B cell (primary cell): ENCODE results near the gene BRD3. TPM values are rescaled to one million over a fixed set of nuclear protein-coding genes. Genes with fewer than 3 reads are reported as not detected.

Source experiments
- ATAC-seq: fragments of 200-7000 bp; cut with Tn5 transposase; one replicate; pipeline ENCODE4 v1.10.0; 2021; ENCODE audit warnings: low read depth, mild to moderate bottlenecking, moderate number of reproducible peaks, moderate library complexity
- CTCF ChIA-PET: fragments of 350-600 bp; sonication (Branson Sonifier 250); formaldehyde crosslinking; loops from one replicate; lab custom pipeline; 2021; ENCODE audit warnings: antibody characterized with exemption, inconsistent platforms; lab: Charles Lee
- POLR2A ChIA-PET: fragments of 350-600 bp; sonication (Branson Sonifier 250); formaldehyde crosslinking; loops from one replicate; lab custom pipeline; 2021; ENCODE audit warnings: antibody characterized with exemption; lab: Charles Lee
- DNase-seq: peaks from one replicate; pipeline ENCODE4 v3.0.0; 2013
- H2AFZ ChIP-seq: 2 replicates; pipeline ENCODE4 v1.6.1; 2012; ENCODE audit warnings: mild to moderate bottlenecking, low read depth, low read length; ENCODE audit not compliant: insufficient read depth, poor library complexity, severe bottlenecking
- H3K27ac ChIP-seq, 2 donors: 1 replicate in 1 of 2; 2 replicates in 1 of 2; pipeline ENCODE4 v1.5.1; 2012 to 2013; ENCODE audit warnings: low read length in 2 of 2, mild to moderate bottlenecking in 2 of 2, moderate library complexity in 1 of 2
- H3K27me3 ChIP-seq, 4 experiments: fragments of 200-600 bp in 1 of 4; sonication (generic) in 1 of 4; replicated peaks in 1 of 4; 1 replicate in 2 of 4; 2 replicates in 2 of 4; pipeline versions ENCODE4 v1.6.1 to v1.7.0; 2013 to 2016; ENCODE audit warnings: low read length in 3 of 4, mild to moderate bottlenecking in 2 of 4, mixed read lengths in 1 of 4, moderate library complexity in 1 of 4; ENCODE audit not compliant: insufficient read depth in 4 of 4, control insufficient read depth in 3 of 4; ENCODE audit errors: control extremely low read depth in 1 of 4
- H3K36me3 ChIP-seq, 2 experiments: replicated peaks in 1 of 2; 1 replicate in 1 of 2; 2 replicates in 1 of 2; pipeline versions ENCODE4 v1.6.1 to v1.7.1; 2013; ENCODE audit warnings: low read length in 1 of 2; ENCODE audit not compliant: insufficient read depth in 2 of 2, control insufficient read depth in 1 of 2; ENCODE audit errors: control extremely low read depth in 1 of 2, extremely low read depth in 1 of 2
- H3K4me1 ChIP-seq, 2 donors: fragments of 200-600 bp in 1 of 2; sonication (generic) in 1 of 2; 1 replicate in 1 of 2; 2 replicates in 1 of 2; pipeline versions ENCODE4 v1.5.1 to v1.6.1; 2013 to 2017; ENCODE audit warnings: low read length in 2 of 2; ENCODE audit not compliant: control insufficient read depth in 2 of 2, insufficient read depth in 2 of 2
- H3K4me2 ChIP-seq: replicated peaks from 2 replicates; pipeline ENCODE3; 2012; ENCODE audit warnings: mild to moderate bottlenecking, low read depth, low read length; ENCODE audit not compliant: poor library complexity, severe bottlenecking
- H3K4me3 ChIP-seq, 5 experiments: fragments of 200-600 bp in 1 of 5; sonication (generic) in 1 of 5; 1 replicate in 3 of 5; 2 replicates in 2 of 5; pipeline versions ENCODE4 v1.5.1 to v1.7.0; 2011 to 2016; ENCODE audit warnings: low read length in 4 of 5, mild to moderate bottlenecking in 4 of 5, low read depth in 2 of 5, control low read depth in 1 of 5, moderate library complexity in 1 of 5; ENCODE audit not compliant: insufficient read depth in 1 of 5; ENCODE audit errors: control extremely low read depth in 1 of 5, extremely low read depth in 1 of 5
- H3K79me2 ChIP-seq: fragments of 200-600 bp; sonication (generic); one replicate; pipeline ENCODE4 v1.6.0; 2016; ENCODE audit warnings: low read length; ENCODE audit not compliant: control insufficient read depth, insufficient read depth
- H3K9ac ChIP-seq: fragments of 200-600 bp; sonication (generic); 2 replicates; pipeline ENCODE4 v1.6.1; 2017; ENCODE audit warnings: mild to moderate bottlenecking, low read length, moderate library complexity
- H3K9me3 ChIP-seq, 3 donors: one replicate each; pipeline versions ENCODE4 v1.6.1 to v1.7.1; 2013; ENCODE audit warnings: low read length in 2 of 3; ENCODE audit not compliant: control insufficient read depth in 2 of 3, insufficient read depth in 1 of 3; ENCODE audit errors: control extremely low read depth in 1 of 3
- H4K20me1 ChIP-seq: 2 replicates; pipeline ENCODE4 v1.6.0; 2012; ENCODE audit warnings: mild to moderate bottlenecking, low read length; ENCODE audit not compliant: insufficient read depth, control insufficient read depth, poor library complexity, severe bottlenecking
- H3K27ac Mint-ChIP-seq: one replicate; pipeline ENCODE4 v1.8.0; 2021; ENCODE audit warnings: mixed read lengths
- H3K27me3 Mint-ChIP-seq: one replicate; pipeline ENCODE4 v1.8.0; 2021; ENCODE audit warnings: mixed read lengths
- H3K4me1 Mint-ChIP-seq: one replicate; pipeline ENCODE4 v1.8.0; 2021; ENCODE audit warnings: mixed read lengths
- H3K4me3 Mint-ChIP-seq: one replicate; pipeline ENCODE4 v1.8.0; 2021; ENCODE audit warnings: mixed read lengths
- H3K9me3 Mint-ChIP-seq: one replicate; pipeline ENCODE4 v1.8.0; 2022; ENCODE audit warnings: mixed read lengths; ENCODE audit not compliant: insufficient read depth
- EZH2 ChIP-seq: IDR thresholded peaks from 2 replicates; pipeline ENCODE4 v1.6.1; 2012; ENCODE audit warnings: borderline replicate concordance, low read depth, mild to moderate bottlenecking, moderate library complexity, low read length; ENCODE audit not compliant: insufficient read depth, poor library complexity, severe bottlenecking
- WGBS: methylation state at CpG from one replicate; pipeline ENCODE4 v1.1.5; 2013; ENCODE audit warnings: missing lambda C conversion rate; ENCODE audit not compliant: insufficient coverage; 5-methylcytosine and 5-hydroxymethylcytosine counted together
- intact Hi-C: fragments of 100-400 bp; cut with micrococcal nuclease; formaldehyde crosslinking; loops from one replicate; pipeline ENCODE4 v1.10.0; 2022
- polyA plus RNA-seq: library from polyadenylated mRNA; depleted of rRNA; stranded (reverse); fragments of >200 nt; gene quantifications from 2 replicates; pipeline ENCODE4 v1.2.3, GENCODE V29; 2012
- total RNA-seq, 2 donors: library from RNA; stranded (reverse); fragments of 120-200 nt in 1 of 2; gene quantifications; 1 replicate in 1 of 2; 2 replicates in 1 of 2; pipeline versions ENCODE4 v1.2.3 to v1.2.4, GENCODE V29; 2013 to 2022
- TF ChIP-seq, protein P1 (sequence below): fragments of 200-600 bp; IDR thresholded peaks from one replicate; pipeline ENCODE4 v1.8.0; 2022; ENCODE audit warnings: antibody characterized with exemption, mild to moderate bottlenecking

The BRD3 gene
- total and polyA plus RNA-seq, 2 donors (not counting 1 experiment from before 2014, with no cell fraction given) = 8.9 to 38.0 TPM

DNA sequence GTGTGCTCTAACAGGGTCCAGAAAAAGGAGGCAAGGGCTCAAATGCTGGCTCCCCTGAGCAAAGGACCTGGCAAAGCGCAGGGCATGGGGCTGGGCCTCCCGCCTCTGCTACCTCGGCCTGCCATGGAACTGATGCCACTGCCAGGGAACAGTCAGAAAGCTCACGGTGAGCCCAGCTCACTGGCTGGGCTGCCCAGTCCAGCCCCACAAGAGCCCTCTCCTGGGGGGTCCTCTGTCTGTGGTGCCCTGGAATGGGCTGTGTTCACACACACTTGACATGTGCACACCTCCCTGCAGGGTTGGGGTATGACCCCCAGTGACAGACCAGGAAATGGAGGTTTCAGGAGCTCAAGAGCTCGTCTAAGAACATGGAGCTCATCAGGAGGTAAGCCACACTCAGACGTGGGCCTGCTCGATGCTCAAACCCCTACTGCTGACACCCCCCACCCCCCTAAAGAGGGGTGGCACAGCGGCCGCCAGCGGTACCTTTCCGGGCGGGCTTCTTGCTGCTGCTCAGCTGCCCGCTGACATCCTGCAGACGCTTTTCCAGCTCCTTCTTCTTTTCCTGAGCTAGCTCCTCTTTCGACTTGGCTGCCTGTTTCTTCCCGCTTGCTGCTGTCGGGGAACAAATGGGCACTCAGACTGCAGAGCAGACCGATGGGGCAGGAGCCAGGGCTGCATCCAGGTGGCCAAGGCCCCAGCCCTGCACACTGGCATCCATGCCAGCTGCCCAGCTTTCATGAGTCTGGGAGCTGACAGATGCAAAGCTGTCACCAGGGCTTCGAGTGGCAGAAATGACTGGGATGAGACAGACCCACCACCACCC, 33.4 kb downstream of the BRD3 start:
- H3K27me3 Mint-ChIP-seq = no peaks in the 10 kb centered on the region
- Histone ChIP-seq H3K9ac (no peak overlapping the region), H3K9me3 (peaks cover 1 to 22% (median 10%) of the 10 kb centered on the region in 3 donors), H3K27ac (no peak overlapping the region), H3K4me3 (no peak overlapping the region), H2AFZ (no peak overlapping the region), H3K27me3 (no peaks in the 10 kb centered on the region), H4K20me1 (no peaks in the 10 kb centered on the region), H3K36me3 (peaks cover 0 to 69% of the 10 kb centered on the region in 2 experiments), H3K79me2 (no peaks in the 10 kb centered on the region), H3K4me2 (no peak overlapping the region), H3K4me1 (no peaks in the 10 kb centered on the region)
- POLR2A ChIA-PET = no interaction called here
- WGBS = 98% methylated on average over 19 of the region's 19 CpGs
- H3K4me1 Mint-ChIP-seq = no peaks in the 10 kb centered on the region
- H3K27ac Mint-ChIP-seq = no peak overlapping the region
- TF ChIP-seq, protein P1, sequence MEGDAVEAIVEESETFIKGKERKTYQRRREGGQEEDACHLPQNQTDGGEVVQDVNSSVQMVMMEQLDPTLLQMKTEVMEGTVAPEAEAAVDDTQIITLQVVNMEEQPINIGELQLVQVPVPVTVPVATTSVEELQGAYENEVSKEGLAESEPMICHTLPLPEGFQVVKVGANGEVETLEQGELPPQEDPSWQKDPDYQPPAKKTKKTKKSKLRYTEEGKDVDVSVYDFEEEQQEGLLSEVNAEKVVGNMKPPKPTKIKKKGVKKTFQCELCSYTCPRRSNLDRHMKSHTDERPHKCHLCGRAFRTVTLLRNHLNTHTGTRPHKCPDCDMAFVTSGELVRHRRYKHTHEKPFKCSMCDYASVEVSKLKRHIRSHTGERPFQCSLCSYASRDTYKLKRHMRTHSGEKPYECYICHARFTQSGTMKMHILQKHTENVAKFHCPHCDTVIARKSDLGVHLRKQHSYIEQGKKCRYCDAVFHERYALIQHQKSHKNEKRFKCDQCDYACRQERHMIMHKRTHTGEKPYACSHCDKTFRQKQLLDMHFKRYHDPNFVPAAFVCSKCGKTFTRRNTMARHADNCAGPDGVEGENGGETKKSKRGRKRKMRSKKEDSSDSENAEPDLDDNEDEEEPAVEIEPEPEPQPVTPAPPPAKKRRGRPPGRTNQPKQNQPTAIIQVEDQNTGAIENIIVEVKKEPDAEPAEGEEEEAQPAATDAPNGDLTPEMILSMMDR = no peak
- no peak for TF ChIP-seq EZH2
- intact Hi-C loops = no loop called here
- DNase-seq (no peak), ATAC-seq (no peak)
- CTCF ChIA-PET = interaction anchor here (1.8 kb wide), 1 partner anchor 40 kb away, joined by 3 read pairs; no protein-coding TSS in a partner anchor
- H3K9me3 Mint-ChIP-seq = no peaks in the 10 kb centered on the region
- no peak overlapping the region for H3K4me3 Mint-ChIP-seq

GRCh38 chr9:134033516-134034214, 34.2 kb downstream of the BRD3 start:
- H3K9me3 ChIP-seq = peaks cover 1 to 15% (median 10%) of the 10 kb centered on the region in 3 donors
- ChIA-PET POLR2A (no interaction called here), CTCF (interaction anchor here (1.1 to 1.8 kb wide), 2 partner anchors 39 to 252 kb away, joined by 3 to 6 read pairs; no protein-coding TSS in a partner anchor)
- Mint-ChIP-seq H3K4me1 (no peaks in the 10 kb centered on the region), H3K27me3 (no peaks in the 10 kb centered on the region), H3K9me3 (no peaks in the 10 kb centered on the region), H3K4me3 (no peak overlapping the region), H3K27ac (no peak overlapping the region)
- intact Hi-C loops = no loop called here
- no peak overlapping the region for H2AFZ ChIP-seq
- no peaks in the 10 kb centered on the region for H3K27me3 ChIP-seq
- no peaks in the 10 kb centered on the region for H3K79me2 ChIP-seq
- no peak overlapping the region for H3K4me2 ChIP-seq
- WGBS = 98% methylated on average over 18 of the region's 26 CpGs
- H3K36me3 ChIP-seq = peaks cover 0 to 63% of the 10 kb centered on the region in 2 experiments
- no peak overlapping the region for H3K27ac ChIP-seq
- H3K9ac ChIP-seq = no peak overlapping the region
- no peak overlapping the region for H3K4me3 ChIP-seq
- TF ChIP-seq EZH2 = no peak
- TF ChIP-seq, protein P1 = no peak
- no peaks in the 10 kb centered on the region for H3K4me1 ChIP-seq
- ATAC-seq (no peak), DNase-seq (no peak)
- no peaks in the 10 kb centered on the region for H4K20me1 ChIP-seq
